ENCODE measurements around the gene MOG.
A peak's percentile ranks its signal among the peaks of the same experiment; 100 is the strongest.
"Not testable (repeated sequence)": the region's sequence is repeated elsewhere in the genome, so short reads cannot be mapped to it uniquely, and the experiment has no call there.

Gene MOG

GRCh38 chr6:29667158-29667557 lies 10.3 kb downstream of the MOG start:
- Histone ChIP-seq H3K9ac (ENCODE audit: insufficient read length, low read depth) (peak overlapping the region; percentile 63), H3K4me1 (ENCODE audit: insufficient read depth, insufficient read length) (peaks cover 8% of the 10 kb centered on the region), H3K36me3 (ENCODE audit: insufficient read depth, insufficient read length, low read length) (peaks cover 3% of the 10 kb centered on the region), H3K27me3 (ENCODE audit: insufficient read depth, insufficient read length) (no peaks in the 10 kb centered on the region), H3K4me3 (ENCODE audit: insufficient read length, low read depth) (peak overlapping the region; percentile 21), H3K9me3 (ENCODE audit: insufficient read depth, low read length) (no peaks in the 10 kb centered on the region)
- no peak for TF ChIP-seq SUZ12 (IDR thresholded peaks at IDR 0.05; ENCODE audit: extremely low read depth, insufficient read depth, insufficient read length)
- TF ChIP-seq YY1 (IDR thresholded peaks at IDR 0.05; ENCODE audit: insufficient read depth, insufficient read length) = no peak
- TF ChIP-seq ZNF274 (IDR thresholded peaks at IDR 0.05; ENCODE audit: low read depth, low read length) = no peak
- peak; percentile 82 for DNase-seq (ENCODE audit: low read depth, low spot score)

DNA sequence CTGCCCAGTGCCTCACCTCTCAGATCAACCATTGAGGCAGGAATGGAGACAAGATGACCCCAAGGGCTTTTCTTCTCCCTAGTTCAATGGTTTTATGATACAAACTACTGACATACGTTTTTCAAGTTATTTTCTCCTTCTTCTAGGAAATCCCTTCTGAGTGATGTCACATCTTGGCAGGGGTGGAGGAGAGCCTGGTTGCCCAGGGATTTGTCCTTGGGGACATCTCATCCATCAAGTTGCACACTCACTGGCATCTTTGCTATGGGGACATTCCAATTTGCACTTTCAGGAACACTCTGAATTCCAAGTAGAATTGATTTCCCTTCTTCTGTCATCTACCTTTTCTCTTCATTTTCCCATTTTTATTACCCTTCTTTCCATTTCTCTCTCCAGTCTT lies 14.1 kb downstream of the MOG start:
- H3K27me3 ChIP-seq (ENCODE audit: insufficient read depth, insufficient read length) = no peaks in the 10 kb centered on the region
- peaks cover 3% of the 10 kb centered on the region for H3K36me3 ChIP-seq (ENCODE audit: insufficient read depth, insufficient read length, low read length)
- peaks cover 6% of the 10 kb centered on the region for H3K4me1 ChIP-seq (ENCODE audit: insufficient read depth, insufficient read length)
- no peak for DNase-seq (ENCODE audit: low read depth, low spot score)
- no peaks in the 10 kb centered on the region for H3K9me3 ChIP-seq (ENCODE audit: insufficient read depth, low read length)
- H3K9ac ChIP-seq (ENCODE audit: insufficient read length, low read depth) = no peak overlapping the region
- TF ChIP-seq SUZ12 (IDR thresholded peaks at IDR 0.05; ENCODE audit: extremely low read depth, insufficient read depth, insufficient read length) (no peak), ZNF274 (IDR thresholded peaks at IDR 0.05; ENCODE audit: low read depth, low read length) (no peak), YY1 (IDR thresholded peaks at IDR 0.05; ENCODE audit: insufficient read depth, insufficient read length) (no peak)
- H3K4me3 ChIP-seq (ENCODE audit: insufficient read length, low read depth) = no peak overlapping the region

DNA sequence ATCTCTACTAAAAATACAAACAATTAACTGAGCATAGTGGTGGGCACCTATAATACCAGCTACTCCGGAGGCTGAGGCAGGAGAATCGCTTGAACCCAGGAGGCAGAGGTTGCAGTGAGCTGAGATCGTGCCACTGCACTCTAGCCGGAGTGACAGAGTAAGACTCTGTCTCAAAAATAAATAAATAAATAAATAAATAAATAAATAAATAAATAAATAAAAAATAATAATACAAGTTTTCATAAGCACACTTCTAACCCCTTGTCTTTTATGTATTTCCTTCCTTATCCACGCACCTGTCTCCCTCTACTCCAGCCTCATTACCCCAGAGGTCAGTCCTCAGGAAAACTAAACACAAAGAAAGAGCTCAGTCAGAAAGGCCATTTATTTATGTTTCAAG lies 15.2 kb downstream of the MOG start:
- H3K9me3 ChIP-seq (ENCODE audit: insufficient read depth, low read length); H3K4me3 ChIP-seq (ENCODE audit: insufficient read length, low read depth); H3K4me1 ChIP-seq (ENCODE audit: insufficient read depth, insufficient read length); H3K27me3 ChIP-seq (ENCODE audit: insufficient read depth, insufficient read length); H3K36me3 ChIP-seq (ENCODE audit: insufficient read depth, insufficient read length, low read length); H3K9ac ChIP-seq (ENCODE audit: insufficient read length, low read depth); DNase-seq (ENCODE audit: low read depth, low spot score): not testable (repeated sequence)

DNA sequence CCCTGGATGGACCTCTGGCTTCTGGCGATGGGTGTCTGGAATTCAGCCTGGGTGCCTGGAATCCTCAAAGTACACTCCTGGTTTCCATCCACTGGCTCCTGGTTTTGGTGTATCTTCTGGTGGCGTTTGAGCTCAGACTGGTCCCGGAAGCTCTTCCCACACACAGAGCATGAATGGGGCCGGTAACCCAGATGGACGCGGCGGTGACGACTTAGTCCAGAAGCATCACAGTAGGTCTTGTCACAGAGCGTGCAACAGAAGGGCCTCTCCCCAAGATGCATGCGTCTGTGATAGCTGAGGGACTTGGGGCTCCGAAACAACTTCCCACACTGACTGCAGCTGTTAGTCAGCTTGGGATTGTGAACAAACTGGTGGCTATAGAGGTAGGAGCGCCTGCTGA lies 16.3 kb downstream of the MOG start:
- TF ChIP-seq SUZ12 (IDR thresholded peaks at IDR 0.05; ENCODE audit: extremely low read depth, insufficient read depth, insufficient read length) (no peak), YY1 (IDR thresholded peaks at IDR 0.05; ENCODE audit: insufficient read depth, insufficient read length) (no peak), ZNF274 (IDR thresholded peaks at IDR 0.05; ENCODE audit: low read depth, low read length) (no peak)
- no peak for DNase-seq (ENCODE audit: low read depth, low spot score)

DNA sequence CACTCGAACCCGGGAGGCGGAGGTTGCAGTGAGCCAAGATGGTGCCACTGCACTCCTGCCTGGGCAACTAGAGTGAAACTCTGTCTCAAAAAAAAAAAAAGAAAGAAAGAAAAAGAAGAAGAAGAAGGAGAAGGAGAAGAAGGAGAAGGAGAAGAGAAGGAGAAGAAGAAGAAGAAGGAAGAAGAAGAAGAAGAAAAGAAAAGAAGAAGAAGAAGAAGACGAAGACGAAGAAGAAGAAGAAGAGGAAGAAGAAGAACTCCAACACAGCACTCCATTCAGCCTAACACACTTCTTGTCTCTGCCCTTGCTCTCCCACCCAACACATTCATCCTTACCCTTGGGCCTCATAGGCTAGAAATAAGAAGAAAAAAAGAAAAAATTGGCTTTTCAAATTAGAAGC lies 17.1 kb downstream of the MOG start:
- H3K4me1 ChIP-seq (ENCODE audit: insufficient read depth, insufficient read length) = peaks cover 2% of the 10 kb centered on the region
- H3K27me3 ChIP-seq (ENCODE audit: insufficient read depth, insufficient read length) = no peaks in the 10 kb centered on the region
- TF ChIP-seq SUZ12 (IDR thresholded peaks at IDR 0.05; ENCODE audit: extremely low read depth, insufficient read depth, insufficient read length) (no peak), YY1 (IDR thresholded peaks at IDR 0.05; ENCODE audit: insufficient read depth, insufficient read length) (no peak), ZNF274 (IDR thresholded peaks at IDR 0.05; ENCODE audit: low read depth, low read length) (no peak)
- H3K36me3 ChIP-seq (ENCODE audit: insufficient read depth, insufficient read length, low read length) = peaks cover 3% of the 10 kb centered on the region
- no peak overlapping the region for H3K4me3 ChIP-seq (ENCODE audit: insufficient read length, low read depth)
- H3K9me3 ChIP-seq (ENCODE audit: insufficient read depth, low read length) = no peaks in the 10 kb centered on the region
- no peak for DNase-seq (ENCODE audit: low read depth, low spot score)
- H3K9ac ChIP-seq (ENCODE audit: insufficient read length, low read depth) = no peak overlapping the region

More for the DNA sequence above, 16.3 kb downstream of the MOG start:
- peaks cover 3% of the 10 kb centered on the region for H3K36me3 ChIP-seq (ENCODE audit: insufficient read depth, insufficient read length, low read length)
- no peaks in the 10 kb centered on the region for H3K27me3 ChIP-seq (ENCODE audit: insufficient read depth, insufficient read length)
- H3K9ac ChIP-seq (ENCODE audit: insufficient read length, low read depth) = no peak overlapping the region
- peaks cover 2% of the 10 kb centered on the region for H3K4me1 ChIP-seq (ENCODE audit: insufficient read depth, insufficient read length)
- H3K4me3 ChIP-seq (ENCODE audit: insufficient read length, low read depth) = no peak overlapping the region
- no peaks in the 10 kb centered on the region for H3K9me3 ChIP-seq (ENCODE audit: insufficient read depth, low read length)

- peaks cover 3% of the 10 kb centered on the region for H3K36me3 ChIP-seq (ENCODE audit: insufficient read depth, insufficient read length, low read length)
Observed at GRCh38 chr6:29675561-29675960, 18.7 kb downstream of the MOG start.

GRCh38 chr6:29676981-29677601 lies 20.2 kb downstream of the MOG start:
- TF ChIP-seq ZNF274 (IDR thresholded peaks at IDR 0.05; ENCODE audit: low read depth, low read length) (no peak), YY1 (IDR thresholded peaks at IDR 0.05; ENCODE audit: insufficient read depth, insufficient read length) (no peak), SUZ12 (IDR thresholded peaks at IDR 0.05; ENCODE audit: extremely low read depth, insufficient read depth, insufficient read length) (no peak)
- DNase-seq (ENCODE audit: low read depth, low spot score) = no peak
- Histone ChIP-seq H3K36me3 (ENCODE audit: insufficient read depth, insufficient read length, low read length) (no peaks in the 10 kb centered on the region), H3K27me3 (ENCODE audit: insufficient read depth, insufficient read length) (no peaks in the 10 kb centered on the region), H3K4me1 (ENCODE audit: insufficient read depth, insufficient read length) (peaks cover 2% of the 10 kb centered on the region), H3K4me3 (ENCODE audit: insufficient read length, low read depth) (no peak overlapping the region), H3K9ac (ENCODE audit: insufficient read length, low read depth) (no peak overlapping the region), H3K9me3 (ENCODE audit: insufficient read depth, low read length) (no peaks in the 10 kb centered on the region)

More at GRCh38 chr6:29675561-29675960, 18.7 kb downstream of the MOG start:
- Histone ChIP-seq H3K4me1 (ENCODE audit: insufficient read depth, insufficient read length) (peaks cover 2% of the 10 kb centered on the region), H3K9me3 (ENCODE audit: insufficient read depth, low read length) (no peaks in the 10 kb centered on the region), H3K9ac (ENCODE audit: insufficient read length, low read depth) (no peak overlapping the region), H3K4me3 (ENCODE audit: insufficient read length, low read depth) (no peak overlapping the region), H3K27me3 (ENCODE audit: insufficient read depth, insufficient read length) (no peaks in the 10 kb centered on the region)
- no peak for DNase-seq (ENCODE audit: low read depth, low spot score)
- TF ChIP-seq ZNF274 (IDR thresholded peaks at IDR 0.05; ENCODE audit: low read depth, low read length) (no peak), SUZ12 (IDR thresholded peaks at IDR 0.05; ENCODE audit: extremely low read depth, insufficient read depth, insufficient read length) (no peak), YY1 (IDR thresholded peaks at IDR 0.05; ENCODE audit: insufficient read depth, insufficient read length) (no peak)
